SH-SY5Y (cell line): ENCODE measurements around the gene LITAFD.

Source experiments
- GATA2 ChIP-seq: IDR thresholded peaks from 2 replicates; pipeline ENCODE4 v1.6.1; 2011; ENCODE audit warnings: mild to moderate bottlenecking, low read depth, low read length
- GATA3 ChIP-seq: IDR thresholded peaks from 2 replicates; pipeline ENCODE4 v1.6.1; 2011; ENCODE audit warnings: low read depth, mild to moderate bottlenecking, low read length, moderate library complexity

LITAFD gene

DNA sequence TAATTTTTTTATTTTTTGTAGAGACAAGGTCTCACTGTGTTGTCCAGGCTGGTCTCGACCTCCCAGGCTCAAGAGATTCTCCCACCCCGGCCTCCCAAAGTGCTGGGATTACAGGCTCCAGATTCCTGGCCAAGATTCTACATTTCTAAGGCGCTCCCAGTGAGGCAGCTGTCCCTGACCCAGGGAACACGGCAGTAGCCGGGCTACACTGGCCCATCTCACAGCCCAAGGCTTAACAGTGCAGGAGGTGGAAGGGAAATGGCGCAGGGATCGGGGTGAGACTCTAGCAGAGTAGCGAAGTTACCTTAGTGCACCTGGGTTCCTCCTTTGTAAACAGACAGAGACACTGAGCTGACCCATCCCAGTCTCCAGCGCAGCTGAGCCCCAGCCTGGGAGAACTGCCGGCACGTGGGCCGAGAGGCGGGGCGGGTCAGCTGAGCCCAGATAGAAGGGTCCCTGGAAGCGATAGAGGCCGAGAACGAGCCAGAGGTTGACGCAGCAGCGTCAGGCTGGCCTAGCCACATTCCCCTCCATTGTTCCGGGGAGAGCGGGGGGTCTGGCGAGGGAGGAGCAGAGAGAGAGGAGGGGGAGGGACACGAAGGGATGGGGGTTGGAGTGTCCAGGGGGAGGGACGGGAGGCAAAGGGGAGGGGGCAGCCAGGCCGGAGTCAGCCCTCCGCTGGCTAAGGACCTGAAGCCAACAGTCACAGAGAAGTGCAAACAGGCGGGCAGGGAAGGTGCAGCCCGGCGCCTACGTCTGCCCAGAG, 15.8 kb upstream of the LITAFD start:
- no peak for TF ChIP-seq GATA3

DNA sequence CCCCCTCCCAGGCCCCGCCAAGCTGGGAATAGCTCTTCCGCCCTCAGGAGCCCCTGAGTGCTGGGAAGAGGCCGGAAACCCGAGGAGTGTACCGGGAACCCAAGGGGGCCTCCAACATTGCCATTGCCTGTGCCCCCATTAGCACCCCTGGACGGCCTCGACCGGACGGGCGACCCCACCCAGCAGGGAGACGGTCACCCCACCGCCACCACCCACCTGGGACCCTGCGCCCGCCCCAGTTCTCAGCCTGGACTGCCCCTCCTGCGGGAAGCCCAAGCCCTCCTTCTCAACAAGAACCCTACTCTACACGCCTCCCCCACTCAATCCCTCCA, 15.3 kb upstream of the LITAFD start:
- TF ChIP-seq GATA3, result no peak
- TF ChIP-seq GATA2, result no peak

DNA sequence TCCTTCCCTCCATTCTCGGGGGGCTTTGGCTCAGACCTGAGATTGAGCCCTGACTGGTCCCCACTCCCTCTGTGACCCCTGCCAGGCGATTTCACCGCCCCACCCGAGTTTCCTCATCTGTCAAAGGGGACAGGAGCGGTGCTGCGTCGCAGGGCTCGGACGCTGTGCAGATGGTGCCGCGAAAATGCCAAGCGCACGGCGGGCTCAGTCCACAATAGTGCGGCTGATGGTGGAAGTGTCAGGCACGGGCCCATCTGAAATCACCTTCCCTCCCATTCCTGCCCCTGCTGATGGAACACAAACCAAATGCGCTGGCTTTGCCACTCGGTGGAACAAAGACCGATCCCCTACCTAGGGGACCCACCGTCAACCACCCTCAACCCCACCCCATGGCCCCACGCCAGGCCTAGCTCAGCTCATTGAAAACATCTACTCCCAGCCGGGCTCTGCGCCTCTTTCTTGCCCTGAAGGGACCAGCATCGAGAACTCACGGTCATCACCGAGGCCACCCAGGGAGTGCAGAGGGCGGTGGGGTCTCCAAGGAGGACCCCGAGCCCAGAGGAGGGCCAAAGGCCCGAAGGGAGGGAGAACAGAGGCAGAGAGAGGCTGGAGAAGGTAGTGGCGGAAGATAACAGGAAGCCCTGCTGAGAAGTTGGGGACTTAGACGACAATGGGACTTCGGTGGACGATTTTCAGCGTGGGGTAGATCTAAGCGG, 14.8 kb upstream of the LITAFD start:
- no peak for TF ChIP-seq GATA3

DNA sequence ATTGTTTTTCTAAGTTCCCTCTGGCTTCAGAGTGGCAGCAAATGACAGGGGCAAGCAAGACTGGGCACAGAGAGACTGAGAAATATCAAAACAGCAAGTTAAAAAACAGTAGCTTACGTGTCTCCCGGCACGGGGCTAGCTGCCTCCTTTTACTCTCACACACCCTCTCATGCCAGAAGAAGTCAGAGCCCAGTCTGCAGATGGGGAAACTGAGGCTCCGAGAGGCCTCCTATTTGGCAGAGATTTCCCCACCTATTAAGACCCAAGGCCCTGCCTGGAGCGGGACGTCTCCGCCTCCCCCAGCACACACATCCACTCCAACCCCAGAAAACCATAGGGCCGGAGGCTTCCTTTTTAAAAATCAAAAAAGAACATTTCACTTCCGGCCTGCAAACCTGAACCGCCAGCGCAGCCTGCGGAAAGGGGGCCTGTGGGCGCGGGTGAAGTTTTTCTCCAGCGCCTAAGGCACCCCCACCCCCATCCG, 14.2 kb upstream of the LITAFD start:
- TF ChIP-seq GATA2 (no peak), GATA3 (no peak)

DNA sequence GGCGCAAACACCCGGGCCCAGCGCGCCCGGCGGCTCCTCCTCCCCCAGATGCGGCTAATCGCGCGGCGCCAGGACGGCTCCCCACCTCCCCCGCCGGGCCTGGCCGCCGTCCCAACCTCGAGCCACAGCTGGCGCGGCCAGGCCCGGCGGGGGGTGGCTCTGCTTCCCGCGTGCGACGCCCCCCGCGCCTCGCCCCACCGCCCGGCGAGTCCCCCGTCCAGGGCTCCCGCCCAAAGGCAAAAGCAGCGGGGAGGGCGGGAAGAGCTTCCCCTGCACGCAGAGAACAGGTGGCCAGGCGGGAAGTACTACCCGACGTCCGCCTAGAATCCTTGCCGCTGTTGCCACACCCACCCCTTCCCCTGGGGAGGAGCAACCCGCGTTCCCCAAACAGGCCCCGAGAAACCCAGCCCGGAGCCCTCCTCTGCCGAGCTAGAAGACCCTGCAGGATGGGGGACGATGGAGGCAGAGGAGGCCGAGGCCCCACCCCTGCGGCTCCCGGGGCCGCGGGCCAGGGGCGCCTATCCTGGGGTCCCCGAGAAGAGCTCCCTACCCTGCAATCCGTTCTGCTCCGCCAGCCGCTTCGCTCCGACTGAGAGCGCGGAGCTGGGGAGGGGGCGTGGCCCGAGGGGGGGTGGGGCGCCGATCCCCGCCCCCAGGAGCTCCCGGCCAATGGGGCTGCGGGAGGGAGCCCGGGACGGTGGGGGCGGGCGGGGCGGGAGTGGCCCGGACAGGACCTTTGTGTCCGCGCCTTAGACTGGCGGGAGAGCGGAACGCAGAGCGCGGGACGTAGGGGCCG, 13.5 kb upstream of the LITAFD start, which contains the start of gene CARHSP1:
TSS of gene CARHSP1 (minus strand) at position 591 of the 796 bp plus-strand sequence. CDS start 9,678 bp downstream, outside the sequence.
- no peak for TF ChIP-seq GATA2
- TF ChIP-seq GATA3, result no peak

DNA sequence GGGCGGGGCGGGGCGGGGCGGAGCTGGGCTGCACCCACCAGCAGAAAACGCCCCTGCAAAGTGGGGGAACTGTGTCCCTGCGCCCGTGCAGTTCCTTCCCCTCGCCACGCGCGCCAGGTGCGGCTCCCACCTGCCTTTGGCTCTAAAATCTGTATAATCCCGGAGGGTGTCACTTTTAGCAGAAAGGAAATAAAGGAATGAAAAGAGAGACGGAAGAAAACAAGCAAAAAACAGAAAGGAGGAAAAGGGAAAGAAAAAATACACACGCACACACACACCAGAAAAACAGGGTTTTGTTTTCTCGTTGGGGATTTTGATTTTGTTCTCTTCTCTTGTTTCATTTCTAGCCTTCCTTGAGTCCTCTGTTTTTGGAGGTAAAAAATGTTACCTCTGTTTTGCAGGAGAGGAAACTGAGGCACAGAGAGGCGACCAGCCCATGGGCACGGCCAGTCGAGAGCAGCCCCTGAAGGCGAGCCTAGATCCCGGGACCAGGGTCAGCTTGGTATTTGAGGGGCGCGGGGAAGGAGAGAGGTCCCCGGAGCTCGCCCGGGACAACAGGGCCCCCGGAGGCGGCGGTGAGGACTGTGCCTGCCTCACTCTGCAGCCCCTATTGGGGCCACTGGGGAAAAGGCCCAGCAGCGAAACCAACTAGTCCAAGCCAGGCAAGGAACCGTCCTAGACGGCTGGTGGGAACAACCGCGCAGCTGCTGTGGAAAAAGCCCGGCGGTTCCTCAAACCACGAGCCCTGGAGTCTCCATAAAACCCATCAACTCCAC, 12.8 kb upstream of the LITAFD start:
- TF ChIP-seq GATA2, result no peak
- no peak for TF ChIP-seq GATA3

DNA sequence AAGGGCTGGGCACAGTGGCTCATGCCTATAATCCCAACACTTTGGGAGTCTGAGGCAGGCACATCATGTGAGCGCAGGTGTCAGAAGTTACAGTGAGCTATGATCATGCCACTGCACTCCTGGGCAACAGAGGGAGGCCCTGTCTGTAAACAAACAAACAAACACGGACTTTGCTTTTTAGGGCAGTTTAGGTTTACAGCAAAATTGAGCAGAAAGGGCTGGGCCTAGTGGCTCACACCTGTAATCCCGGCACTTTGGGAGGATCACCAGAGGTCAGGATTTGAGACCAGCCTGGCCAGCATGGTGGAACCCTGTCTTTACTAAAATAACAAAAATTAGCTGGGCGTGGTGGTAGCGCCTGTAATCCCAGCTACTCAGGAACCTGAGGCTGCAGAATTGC, 10.1 kb upstream of the LITAFD start:
- TF ChIP-seq GATA3 (no peak), GATA2 (no peak)

DNA sequence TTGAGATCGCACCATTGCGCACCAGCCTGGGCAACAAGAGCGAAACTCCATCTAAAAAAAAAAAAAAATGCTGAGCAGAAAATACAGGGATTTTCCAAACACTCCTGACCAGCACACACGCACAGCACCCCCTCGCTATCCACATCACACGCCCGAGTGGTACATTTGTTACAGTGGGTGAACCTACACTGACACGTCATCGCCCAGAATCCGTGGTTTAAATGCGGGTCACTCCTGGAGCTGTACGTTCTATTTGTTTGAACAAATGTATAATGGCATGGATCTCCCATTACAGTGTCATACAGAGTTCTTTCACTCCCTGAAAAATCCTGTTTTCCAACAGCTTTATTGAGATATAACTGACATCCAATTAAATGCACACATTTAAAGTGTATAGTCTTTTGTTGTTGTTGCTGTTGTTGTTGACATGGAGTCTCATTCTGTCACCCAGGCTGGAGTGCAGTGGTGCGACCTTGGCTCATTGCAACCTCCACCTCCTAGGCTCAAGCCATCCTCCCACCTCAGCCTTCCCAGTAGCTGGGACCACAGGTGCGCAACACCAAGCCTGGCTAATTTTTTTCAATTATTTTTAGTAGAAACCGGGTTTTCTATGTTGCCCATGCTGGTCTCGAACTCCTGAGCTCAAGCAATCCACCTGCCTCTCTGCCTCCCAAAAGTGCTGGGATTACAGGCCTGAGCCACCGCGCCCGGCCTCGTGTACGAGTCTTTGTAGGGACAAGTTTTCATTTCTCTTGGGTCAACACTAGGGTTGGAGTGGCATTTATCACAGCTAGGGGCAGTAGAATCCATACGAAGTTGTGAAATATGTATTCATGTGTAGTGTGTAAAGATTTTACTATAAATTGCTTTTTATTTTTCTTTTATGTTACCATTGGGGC, 8.9 kb upstream of the LITAFD start:
- TF ChIP-seq GATA3 (no peak), GATA2 (no peak)

DNA sequence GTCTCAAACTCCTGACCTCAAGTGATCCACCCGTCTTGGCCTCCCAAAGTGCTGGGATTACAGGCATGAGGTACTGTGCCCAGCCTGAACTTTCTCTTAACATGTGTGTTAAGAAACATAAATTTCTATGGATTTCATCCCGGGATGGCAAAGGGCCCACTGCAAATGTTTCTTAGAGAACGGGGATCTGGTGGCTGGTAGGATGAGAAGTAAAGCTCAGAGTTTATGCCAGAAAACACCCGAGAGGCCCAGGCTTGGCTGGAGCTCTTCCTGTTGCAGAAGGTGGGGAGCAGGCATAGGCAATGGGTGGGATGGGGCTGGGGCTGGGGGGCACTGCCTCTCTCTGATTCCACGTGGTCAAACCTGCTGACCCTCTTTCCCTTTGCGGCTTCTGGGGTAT, 7.8 kb upstream of the LITAFD start:
- TF ChIP-seq GATA2 (no peak), GATA3 (no peak)

DNA sequence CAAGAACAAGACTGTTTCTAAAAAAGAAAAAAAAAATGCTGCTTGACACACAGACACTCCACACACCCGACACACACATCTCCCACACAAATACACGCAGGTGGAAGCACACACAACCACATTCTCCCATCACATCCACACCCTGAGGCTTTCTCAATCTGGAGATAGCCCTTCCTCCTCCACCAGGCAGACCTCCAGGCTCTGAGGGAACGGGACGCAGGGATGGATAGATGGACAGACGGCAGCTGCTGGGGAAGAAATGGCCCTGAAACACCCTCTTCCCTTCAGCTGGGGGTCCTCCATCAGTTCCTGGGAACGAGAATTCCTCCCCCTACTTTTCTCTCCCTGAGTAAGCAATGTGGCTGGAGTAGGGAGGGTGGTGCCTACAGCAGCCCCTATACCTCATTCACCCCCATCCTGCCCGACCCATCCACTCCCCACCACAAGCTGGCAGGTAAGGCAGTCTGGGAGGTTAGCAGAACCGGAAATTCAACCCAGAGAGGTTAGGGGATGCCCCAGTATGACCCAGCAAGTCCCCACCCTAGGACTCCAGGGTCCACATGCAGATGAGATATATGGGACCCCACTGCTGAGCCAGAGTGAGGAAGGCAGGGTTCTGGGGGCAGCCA, 4.1 kb upstream of the LITAFD start:
- no peak for TF ChIP-seq GATA2
- no peak for TF ChIP-seq GATA3

DNA sequence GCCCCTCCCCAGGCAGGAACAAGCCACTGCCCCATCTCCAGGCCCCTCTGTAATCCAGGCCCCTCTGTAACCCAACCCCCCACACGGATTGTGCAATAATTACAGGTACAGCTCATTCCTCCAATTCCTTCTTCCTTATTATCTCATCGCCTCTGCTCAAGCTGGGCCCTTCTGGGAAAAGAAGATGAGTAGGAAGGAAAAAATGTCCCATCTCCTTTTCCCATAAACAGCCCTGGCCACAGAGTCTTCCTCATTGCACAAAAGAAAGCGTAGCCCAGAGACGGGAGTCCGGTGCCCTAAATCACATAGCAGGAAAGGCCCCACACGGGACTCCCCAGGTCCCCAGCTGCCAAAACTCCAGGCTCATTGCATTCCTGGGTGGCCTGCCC, 3.6 kb upstream of the LITAFD start:
- TF ChIP-seq GATA2 (no peak), GATA3 (no peak)

DNA sequence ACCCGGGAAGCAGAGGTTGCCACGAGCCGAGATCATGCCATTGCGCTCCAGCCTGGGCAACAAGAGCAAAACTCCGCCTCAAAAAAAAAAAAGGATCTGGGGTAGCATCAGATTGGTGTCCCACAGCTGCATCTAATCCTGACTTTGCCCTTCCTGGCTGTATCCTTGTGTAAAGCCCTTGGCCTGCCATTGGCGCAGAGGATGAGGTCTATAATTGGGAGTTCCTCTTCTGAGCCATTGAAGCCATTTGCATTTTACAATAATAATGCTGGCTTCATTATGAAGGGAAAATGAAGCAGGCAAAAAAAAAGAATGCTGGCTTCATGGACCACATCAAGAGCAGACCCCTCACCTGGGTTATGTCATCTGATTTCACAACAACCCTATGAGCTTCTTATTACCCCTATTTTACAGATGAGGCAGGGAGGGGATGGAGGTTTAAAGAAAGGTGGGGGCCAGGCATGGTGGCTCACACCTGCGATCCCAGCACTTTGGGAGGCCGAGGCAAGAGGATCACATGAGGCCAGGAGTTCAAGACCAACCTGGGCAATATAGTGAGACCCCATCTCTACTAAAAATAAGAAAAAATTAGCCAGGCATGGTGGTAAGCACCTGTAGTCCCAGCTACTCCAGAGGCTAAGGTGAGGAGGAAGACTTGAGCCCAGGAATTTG, 1.2 kb upstream of the LITAFD start:
- TF ChIP-seq GATA3, result no peak
- TF ChIP-seq GATA2, result no peak
